ENCODE results near the gene DYNLT1. TPM values are rescaled to one million over a fixed set of nuclear protein-coding genes. Genes with fewer than 3 reads are reported as not detected.
A peak's percentile ranks its signal among the peaks of the same experiment; 100 is the strongest.
"Not testable (repeated sequence)": the region's sequence is repeated elsewhere in the genome, so short reads cannot be mapped to it uniquely, and the experiment has no call there.

Gene DYNLT1
- total RNA-seq, 2 experiments from 2014 or later, result 99.1 to 107 TPM

- Mint-ChIP-seq H3K9me3 (peaks cover 11% of the 10 kb centered on the region), H3K27me3 (ENCODE audit: low read depth) (no peaks in the 10 kb centered on the region), H3K36me3 (ENCODE audit: low read depth) (peaks cover 58% of the 10 kb centered on the region), H3K4me3 (no peak overlapping the region), H3K27ac (no peak overlapping the region), H3K4me1 (ENCODE audit: low read depth) (no peaks in the 10 kb centered on the region)
- no peak for DNase-seq
- intact Hi-C loops (cut with micrococcal nuclease), result no loop called here
- CTCF ChIA-PET, result interaction anchor here (0.6 to 1.0 kb wide), 2 partner anchors 9 to 149 kb away, joined by 3 to 5 read pairs; no protein-coding TSS in a partner anchor
These were observed 34.1 kb downstream of the DYNLT1 start for GRCh38 chr6:158610319-158610968.

GRCh38 chr6:158609455-158610155 lies 34.9 kb downstream of the DYNLT1 start:
- CTCF ChIA-PET, result no interaction called here
- H3K27me3 Mint-ChIP-seq (ENCODE audit: low read depth), result no peaks in the 10 kb centered on the region
- H3K36me3 Mint-ChIP-seq (ENCODE audit: low read depth), result peaks cover 51% of the 10 kb centered on the region
- no peak for DNase-seq
- intact Hi-C loops (cut with micrococcal nuclease), result no loop called here
- no peak overlapping the region for H3K4me3 Mint-ChIP-seq
- no peaks in the 10 kb centered on the region for H3K4me1 Mint-ChIP-seq (ENCODE audit: low read depth)
- H3K9me3 Mint-ChIP-seq, result peaks cover 3% of the 10 kb centered on the region
- no peak overlapping the region for H3K27ac Mint-ChIP-seq

- Mint-ChIP-seq H3K9me3 (peaks cover 1% of the 10 kb centered on the region), H3K27me3 (ENCODE audit: low read depth) (no peaks in the 10 kb centered on the region), H3K36me3 (ENCODE audit: low read depth) (peaks cover 42% of the 10 kb centered on the region), H3K4me1 (ENCODE audit: low read depth) (no peaks in the 10 kb centered on the region), H3K27ac (no peak overlapping the region), H3K4me3 (no peak overlapping the region)
- intact Hi-C loops (cut with micrococcal nuclease), result no loop called here
- CTCF ChIA-PET, result interaction anchor here (1.1 to 1.2 kb wide), 2 partner anchors 96 to 387 kb away, joined by 3 to 7 read pairs; no protein-coding TSS in a partner anchor
- no peak for DNase-seq
These were observed 36.3 kb downstream of the DYNLT1 start for GRCh38 chr6:158608221-158608620.

- CTCF ChIA-PET, result interaction anchor here (1.1 to 1.2 kb wide), 2 partner anchors 97 to 387 kb away, joined by 3 to 7 read pairs; no protein-coding TSS in a partner anchor
- DNase-seq, result no peak
- H3K9me3 Mint-ChIP-seq, result peaks cover 1% of the 10 kb centered on the region
- intact Hi-C loops (cut with micrococcal nuclease), result no loop called here
- H3K4me3 Mint-ChIP-seq, result no peak overlapping the region
- H3K4me1 Mint-ChIP-seq (ENCODE audit: low read depth), result no peaks in the 10 kb centered on the region
- no peaks in the 10 kb centered on the region for H3K27me3 Mint-ChIP-seq (ENCODE audit: low read depth)
- no peak overlapping the region for H3K27ac Mint-ChIP-seq
- H3K36me3 Mint-ChIP-seq (ENCODE audit: low read depth), result peaks cover 39% of the 10 kb centered on the region
These were observed 37.0 kb downstream of the DYNLT1 start for GRCh38 chr6:158607411-158608170.

GRCh38 chr6:158606935-158607334 lies 37.6 kb downstream of the DYNLT1 start:
- intact Hi-C loops (cut with micrococcal nuclease), result no loop called here
- H3K27me3 Mint-ChIP-seq (ENCODE audit: low read depth), result no peaks in the 10 kb centered on the region
- peaks cover 1% of the 10 kb centered on the region for H3K9me3 Mint-ChIP-seq
- DNase-seq, result no peak
- H3K4me1 Mint-ChIP-seq (ENCODE audit: low read depth), result no peaks in the 10 kb centered on the region
- H3K27ac Mint-ChIP-seq, result no peak overlapping the region
- H3K36me3 Mint-ChIP-seq (ENCODE audit: low read depth), result peaks cover 40% of the 10 kb centered on the region
- CTCF ChIA-PET, result interaction anchor here (1.2 to 2.8 kb wide), 2 partner anchors 97 to 393 kb away, joined by 3 to 17 read pairs; no protein-coding TSS in a partner anchor
- H3K4me3 Mint-ChIP-seq, result no peak overlapping the region

- H3K9me3 Mint-ChIP-seq; DNase-seq; H3K27me3 Mint-ChIP-seq (ENCODE audit: low read depth); H3K4me1 Mint-ChIP-seq (ENCODE audit: low read depth); H3K4me3 Mint-ChIP-seq; intact Hi-C loops (cut with micrococcal nuclease): not testable (repeated sequence)
- Mint-ChIP-seq H3K36me3 (ENCODE audit: low read depth) (peaks cover 37% of the 10 kb centered on the region), H3K27ac (peak overlapping the region; percentile 53)
- CTCF ChIA-PET, result interaction anchor here (0.7 to 2.8 kb wide), 8 partner anchors 17 to 402 kb away, joined by 3 to 17 read pairs (median 3); no protein-coding TSS in a partner anchor
These were observed 38.5 kb downstream of the DYNLT1 start for GRCh38 chr6:158606011-158606410.

GRCh38 chr6:158605266-158605878 lies 39.2 kb downstream of the DYNLT1 start:
- no peak overlapping the region for H3K4me3 Mint-ChIP-seq
- peaks cover 1% of the 10 kb centered on the region for H3K9me3 Mint-ChIP-seq
- no peaks in the 10 kb centered on the region for H3K4me1 Mint-ChIP-seq (ENCODE audit: low read depth)
- intact Hi-C loops (cut with micrococcal nuclease), result loop anchor here (1.0 kb wide), 2 partner anchors 384 to 391 kb away; no protein-coding TSS in a partner anchor
- CTCF ChIA-PET, result interaction anchor here (0.7 to 2.8 kb wide), 9 partner anchors 16 to 636 kb away, joined by 3 to 17 read pairs (median 5); no protein-coding TSS in a partner anchor
- H3K27ac Mint-ChIP-seq, result no peak overlapping the region
- H3K27me3 Mint-ChIP-seq (ENCODE audit: low read depth), result no peaks in the 10 kb centered on the region
- DNase-seq, result peak; percentile 81
- peaks cover 33% of the 10 kb centered on the region for H3K36me3 Mint-ChIP-seq (ENCODE audit: low read depth)

GRCh38 chr6:158604048-158604406 lies 40.5 kb downstream of the DYNLT1 start:
- CTCF ChIA-PET, result interaction anchor here (0.6 to 2.5 kb wide), 3 partner anchors 15 to 390 kb away, joined by 3 to 6 read pairs (median 4); no protein-coding TSS in a partner anchor
- H3K36me3 Mint-ChIP-seq (ENCODE audit: low read depth), result peaks cover 27% of the 10 kb centered on the region
- H3K4me1 Mint-ChIP-seq (ENCODE audit: low read depth), result no peaks in the 10 kb centered on the region
- H3K4me3 Mint-ChIP-seq, result no peak overlapping the region
- no peak for DNase-seq
- H3K27ac Mint-ChIP-seq, result peak overlapping the region; percentile 52
- peaks cover 1% of the 10 kb centered on the region for H3K9me3 Mint-ChIP-seq
- no peaks in the 10 kb centered on the region for H3K27me3 Mint-ChIP-seq (ENCODE audit: low read depth)
- intact Hi-C loops (cut with micrococcal nuclease), result no loop called here

- H3K27me3 Mint-ChIP-seq (ENCODE audit: low read depth), result no peaks in the 10 kb centered on the region
- CTCF ChIA-PET, result interaction anchor here (0.6 to 2.5 kb wide), 4 partner anchors 84 to 389 kb away, joined by 3 to 6 read pairs (median 4); no protein-coding TSS in a partner anchor
- H3K9me3 Mint-ChIP-seq, result peaks cover 1% of the 10 kb centered on the region
- DNase-seq, result no peak
- intact Hi-C loops (cut with micrococcal nuclease), result no loop called here
- H3K4me1 Mint-ChIP-seq (ENCODE audit: low read depth), result no peaks in the 10 kb centered on the region
- no peak overlapping the region for H3K4me3 Mint-ChIP-seq
- H3K36me3 Mint-ChIP-seq (ENCODE audit: low read depth), result peaks cover 26% of the 10 kb centered on the region
- H3K27ac Mint-ChIP-seq, result no peak overlapping the region
These were observed 41.1 kb downstream of the DYNLT1 start for GRCh38 chr6:158603261-158604047.

GRCh38 chr6:158599635-158600034 lies 44.9 kb downstream of the DYNLT1 start:
- no peak for DNase-seq
- Mint-ChIP-seq H3K27me3 (ENCODE audit: low read depth) (no peaks in the 10 kb centered on the region), H3K27ac (no peak overlapping the region), H3K36me3 (ENCODE audit: low read depth) (peaks cover 30% of the 10 kb centered on the region), H3K4me1 (ENCODE audit: low read depth) (no peaks in the 10 kb centered on the region), H3K4me3 (no peak overlapping the region), H3K9me3 (no peaks in the 10 kb centered on the region)
- intact Hi-C loops (cut with micrococcal nuclease), result no loop called here
- CTCF ChIA-PET, result interaction anchor here (1.1 kb wide), 1 partner anchor 92 kb away, joined by 7 read pairs; no protein-coding TSS in a partner anchor

- H3K36me3 Mint-ChIP-seq (ENCODE audit: low read depth), result peaks cover 29% of the 10 kb centered on the region
- no peak overlapping the region for H3K4me3 Mint-ChIP-seq
- no peak overlapping the region for H3K27ac Mint-ChIP-seq
- CTCF ChIA-PET, result interaction anchor here (1.0 kb wide), 1 partner anchor 377 kb away, joined by 3 read pairs; no protein-coding TSS in a partner anchor
- no peak for DNase-seq
- intact Hi-C loops (cut with micrococcal nuclease), result no loop called here
- H3K27me3 Mint-ChIP-seq (ENCODE audit: low read depth), result no peaks in the 10 kb centered on the region
- no peaks in the 10 kb centered on the region for H3K4me1 Mint-ChIP-seq (ENCODE audit: low read depth)
- no peaks in the 10 kb centered on the region for H3K9me3 Mint-ChIP-seq
These were observed 47.0 kb downstream of the DYNLT1 start for GRCh38 chr6:158597565-158597964.

All from activated naive CD4-positive, alpha-beta T cell treated with anti-CD3 and anti-CD28 coated beads for 36 hours (primary cell).